SK-N-SH (cell line): ENCODE results near the gene OPCML.

ENCODE experiments used
- CTCF ChIP-seq: fragments of 200-600 bp; sonication (generic); IDR thresholded peaks from 2 replicates; pipeline ENCODE4 v1.6.1; 2017; ENCODE audit warnings: antibody characterized with exemption, mild to moderate bottlenecking, moderate library complexity
- EP300 ChIP-seq, 2 experiments: IDR thresholded peaks; 2 replicates each; pipeline versions ENCODE4 v1.4.0 to v1.6.1; 2012; ENCODE audit warnings: borderline replicate concordance in 1 of 2, low read depth in 1 of 2, low read length in 1 of 2
- FOSL2 ChIP-seq: IDR thresholded peaks from 2 replicates; pipeline ENCODE4 v1.4.0; 2012; ENCODE audit warnings: low read depth, mild to moderate bottlenecking, moderate library complexity, borderline replicate concordance
- GATA2 ChIP-seq: sonication (generic); formaldehyde crosslinking; IDR thresholded peaks from 2 replicates; pipeline ENCODE4 v1.5.0; 2020; ENCODE audit warnings: mild to moderate bottlenecking, missing genetic modification reagents
- PBX3 ChIP-seq: IDR thresholded peaks from 2 replicates; pipeline ENCODE4; 2012
- POLR2AphosphoS5 ChIP-seq: IDR thresholded peaks from 2 replicates; pipeline ENCODE4 v1.6.1; 2012; ENCODE audit warnings: low read depth, low read length
- RCOR1 ChIP-seq: fragments of 150-350 bp; IDR thresholded peaks from 2 replicates; pipeline ENCODE4 v1.6.1; 2017; ENCODE audit warnings: antibody characterized with exemption, low read length
- SIN3A ChIP-seq: IDR thresholded peaks from 2 replicates; pipeline ENCODE4 v1.6.1; 2012; ENCODE audit warnings: low read depth, mild to moderate bottlenecking, low read length, moderate library complexity, borderline replicate concordance
- TAF1 ChIP-seq: IDR thresholded peaks from 2 replicates; pipeline ENCODE4 v1.6.1; 2012; ENCODE audit warnings: low read depth, mild to moderate bottlenecking, low read length, moderate library complexity, borderline replicate concordance
- TCF12 ChIP-seq: IDR thresholded peaks from 2 replicates; pipeline ENCODE4 v1.4.0; 2012
- USF1 ChIP-seq: IDR thresholded peaks from 2 replicates; pipeline ENCODE4 v1.4.0; 2012; ENCODE audit warnings: low read depth, borderline replicate concordance
- ZBTB33 ChIP-seq: IDR thresholded peaks from 2 replicates; pipeline ENCODE4 v1.4.0; 2012; ENCODE audit warnings: low read depth, borderline replicate concordance

GRCh38 chr11:133228471-133229329 lies 303.6 kb downstream of the OPCML start:
- TF ChIP-seq CTCF (no peak), FOSL2 (no peak), POLR2AphosphoS5 (no peak), RCOR1 (peak; percentile 76), TCF12 (no peak), SIN3A (no peak), PBX3 (no peak), TAF1 (no peak), EP300 (IDR thresholded peaks at IDR 0.05; ENCODE audit: borderline replicate concordance in 1 of 2, low read depth in 1 of 2, low read length in 1 of 2) (peak in 1 of 2 experiments; percentile 74; a peak in 1 of 4 replicates), GATA2 (CRISPR knock-in tag) (peak; percentile 39), USF1 (no peak), ZBTB33 (no peak)
